H1 (cell line): ENCODE measurements around the gene DAPK1. TPM values are rescaled to one million over a fixed set of nuclear protein-coding genes. Genes with fewer than 3 reads are reported as not detected.

Experiments used
- CTCF ChIA-PET: fragments of 300-600 bp; sonication (Branson Sonifier 250); formaldehyde crosslinking; loops from one replicate; lab custom pipeline; 2021; ENCODE audit not compliant: partially characterized antibody; lab: Charles Lee
- POLR2A ChIA-PET: fragments of 300-600 bp; sonication (Branson Sonifier 250); formaldehyde crosslinking; loops from one replicate; lab custom pipeline; 2021; ENCODE audit warnings: inconsistent platforms; ENCODE audit not compliant: partially characterized antibody; lab: Charles Lee
- DNase-seq, 2 experiments: peaks; one replicate each; pipeline versions ENCODE4 v3.0.0 to v3.0.0-alpha.2; 2010 to 2022; ENCODE audit warnings: low spot score in 2 of 2, low read depth in 1 of 2, mixed read lengths in 1 of 2
- FAIRE-seq: peaks from 2 replicates; lab custom pipeline; 2011; peaks lifted over from hg19 to GRCh38; lab: Jason Lieb, UNC
- H2AFZ ChIP-seq: 2 replicates; pipeline ENCODE4 v1.8.1; 2012; ENCODE audit warnings: low read length, inconsistent platforms
- H2AK5ac ChIP-seq: 2 replicates; pipeline ENCODE4 v1.6.1; 2013; ENCODE audit warnings: low read depth, low read length
- H2BK120ac ChIP-seq: replicated peaks from 2 replicates; pipeline ENCODE3; 2013; ENCODE audit warnings: low read depth, low read length, inconsistent platforms
- H2BK12ac ChIP-seq: 2 replicates; pipeline ENCODE4 v1.6.1; 2013; ENCODE audit warnings: low read depth, low read length
- H2BK15ac ChIP-seq: 2 replicates; pipeline ENCODE4 v1.6.1; 2013; ENCODE audit warnings: low read length
- H2BK20ac ChIP-seq: 2 replicates; pipeline ENCODE4 v1.6.1; 2013; ENCODE audit warnings: low read length
- H2BK5ac ChIP-seq: 2 replicates; pipeline ENCODE4 v1.6.1; 2013; ENCODE audit warnings: low read depth, low read length
- H3K14ac ChIP-seq: 2 replicates; pipeline ENCODE4 v1.6.1; 2013; ENCODE audit warnings: inconsistent platforms; ENCODE audit not compliant: insufficient read length
- H3K18ac ChIP-seq: 2 replicates; pipeline ENCODE4 v1.6.1; 2013; ENCODE audit warnings: low read length; ENCODE audit errors: extremely low read depth
- H3K23ac ChIP-seq: 2 replicates; pipeline ENCODE4 v1.6.1; 2013; ENCODE audit warnings: inconsistent platforms; ENCODE audit not compliant: insufficient read length
- H3K23me2 ChIP-seq: 2 replicates; pipeline ENCODE4 v1.6.1; 2013; ENCODE audit warnings: low read depth, low read length
- H3K27ac ChIP-seq: 2 replicates; pipeline ENCODE4 v1.6.1; 2011; ENCODE audit warnings: low read depth, low read length, inconsistent platforms
- H3K27me3 ChIP-seq, 4 experiments: replicated peaks in 1 of 4; 1 replicate in 1 of 4; 2 replicates in 3 of 4; pipeline versions ENCODE4 v1.6.1 to v1.8.1; 2011 to 2013; ENCODE audit warnings: low read length in 3 of 4, mild to moderate bottlenecking in 3 of 4, inconsistent platforms in 2 of 4, mixed read lengths in 2 of 4, moderate library complexity in 1 of 4; ENCODE audit not compliant: control insufficient read depth in 3 of 4, insufficient read depth in 3 of 4; ENCODE audit errors: extremely low read depth in 1 of 4
- H3K36me3 ChIP-seq, 4 experiments: 2 replicates each; pipeline versions ENCODE4 v1.6.1 to v1.8.1; 2011 to 2013; ENCODE audit warnings: mild to moderate bottlenecking in 4 of 4, low read length in 3 of 4, moderate library complexity in 2 of 4, control low read depth in 1 of 4, inconsistent platforms in 1 of 4; ENCODE audit not compliant: insufficient read depth in 4 of 4, control insufficient read depth in 2 of 4
- H3K4ac ChIP-seq: replicated peaks from 2 replicates; pipeline ENCODE3; 2013; ENCODE audit warnings: low read length, low read depth, mixed read lengths, inconsistent platforms; ENCODE audit not compliant: insufficient read length
- H3K4me1 ChIP-seq, 4 experiments: replicated peaks in 1 of 4; 1 replicate in 1 of 4; 2 replicates in 3 of 4; pipeline versions ENCODE4 v1.6.1 to v1.8.1; 2011 to 2013; ENCODE audit warnings: low read length in 3 of 4, inconsistent platforms in 2 of 4, mixed read lengths in 1 of 4; ENCODE audit not compliant: insufficient read depth in 4 of 4, control insufficient read depth in 3 of 4
- H3K4me2 ChIP-seq, 2 experiments: 2 replicates each; pipeline versions ENCODE4 v1.6.1 to v1.8.1; 2011 to 2013; ENCODE audit warnings: low read depth in 2 of 2, low read length in 2 of 2, control low read depth in 1 of 2, inconsistent platforms in 1 of 2, mild to moderate bottlenecking in 1 of 2; ENCODE audit not compliant: insufficient read depth in 1 of 2
- H3K4me3 ChIP-seq, 4 experiments: fragments of 200-600, 300-600 bp in 1 of 4; sonication (generic), shearing (Covaris generic), sonication (Bioruptor Twin) in 1 of 4; 2 replicates each; pipeline versions ENCODE4 v1.5.1 to v1.8.1; 2011 to 2016; ENCODE audit warnings: low read length in 4 of 4, low read depth in 3 of 4, control low read depth in 2 of 4, inconsistent platforms in 2 of 4, mild to moderate bottlenecking in 2 of 4, mixed read lengths in 1 of 4, moderate library complexity in 1 of 4; ENCODE audit not compliant: insufficient read depth in 2 of 4; ENCODE audit errors: extremely low read depth in 1 of 4
- H3K56ac ChIP-seq: replicated peaks from 2 replicates; pipeline ENCODE3; 2013; ENCODE audit warnings: low read depth, mild to moderate bottlenecking, mixed read lengths, low read length, inconsistent platforms; ENCODE audit not compliant: insufficient read length
- H3K79me1 ChIP-seq: 2 replicates; pipeline ENCODE4 v1.6.1; 2013; ENCODE audit warnings: low read depth, low read length, control low read depth
- H3K79me2 ChIP-seq, 2 experiments: 2 replicates each; pipeline versions ENCODE4 v1.6.1 to v1.8.1; 2012 to 2013; ENCODE audit warnings: low read length in 2 of 2, mild to moderate bottlenecking in 2 of 2, inconsistent platforms in 1 of 2; ENCODE audit not compliant: insufficient read depth in 2 of 2, control insufficient read depth in 1 of 2
- H3K9ac ChIP-seq, 4 experiments: replicated peaks in 1 of 4; 1 replicate in 1 of 4; 2 replicates in 3 of 4; pipeline versions ENCODE4 v1.6.1 to v1.8.1; 2011 to 2013; ENCODE audit warnings: low read depth in 3 of 4, low read length in 3 of 4, control low read depth in 2 of 4, mild to moderate bottlenecking in 2 of 4, moderate library complexity in 2 of 4, inconsistent platforms in 1 of 4; ENCODE audit errors: extremely low read depth in 1 of 4
- H3K9me3 ChIP-seq, 2 experiments: 2 replicates each; pipeline versions ENCODE4 v1.6.1 to v1.8.1; 2012 to 2013; ENCODE audit warnings: mild to moderate bottlenecking in 2 of 2, moderate library complexity in 2 of 2, control low read depth in 1 of 2, inconsistent platforms in 1 of 2, low read depth in 1 of 2, low read length in 1 of 2, mixed read lengths in 1 of 2; ENCODE audit not compliant: insufficient read depth in 2 of 2
- H4K20me1 ChIP-seq, 2 experiments: replicated peaks in 1 of 2; 2 replicates each; pipeline versions ENCODE3 to v1.8.1; 2011 to 2013; ENCODE audit warnings: inconsistent platforms in 2 of 2, low read length in 2 of 2, mild to moderate bottlenecking in 1 of 2; ENCODE audit not compliant: insufficient read depth in 2 of 2, control insufficient read depth in 1 of 2
- H4K5ac ChIP-seq: 2 replicates; pipeline ENCODE4 v1.6.1; 2013; ENCODE audit warnings: low read length, low read depth, mixed read lengths, inconsistent platforms; ENCODE audit not compliant: insufficient read length
- H4K8ac ChIP-seq: 2 replicates; pipeline ENCODE4 v1.8.0; 2013; ENCODE audit warnings: mild to moderate bottlenecking, moderate library complexity, low read length, inconsistent platforms; ENCODE audit not compliant: insufficient read depth; ENCODE audit errors: extremely low read depth
- H4K91ac ChIP-seq: replicated peaks from 2 replicates; pipeline ENCODE3; 2013; ENCODE audit warnings: low read length, mixed read lengths, inconsistent platforms; ENCODE audit not compliant: insufficient read length
- FOSL1 ChIP-seq: IDR thresholded peaks from 2 replicates; pipeline ENCODE4 v1.6.1; 2011; ENCODE audit warnings: mild to moderate bottlenecking, low read depth, low read length, moderate library complexity; ENCODE audit not compliant: insufficient read depth
- POLR2AphosphoS5 ChIP-seq: IDR thresholded peaks from 2 replicates; pipeline ENCODE4 v1.6.1; 2011; ENCODE audit warnings: low read depth, low read length
- WGBS, 2 experiments: shearing (Covaris generic) in 1 of 2; methylation state at CpG; one replicate each; pipeline versions ENCODE4 v1.1.6 to v1.1.7; 2013 to 2015; ENCODE audit warnings: low lambda C conversion rate in 2 of 2, mixed read lengths in 2 of 2, inconsistent platforms in 1 of 2, low coverage in 1 of 2, missing lambda C conversion rate in 1 of 2; ENCODE audit not compliant: insufficient replicate concordance in 2 of 2, insufficient coverage in 1 of 2, insufficient read length in 1 of 2; ENCODE audit errors: extremely low coverage in 1 of 2, missing lambda C conversion rate in 1 of 2; 5-methylcytosine and 5-hydroxymethylcytosine counted together
- polyA plus RNA-seq, 7 experiments: library from polyadenylated mRNA; depleted of rRNA in 3 of 7; stranded (reverse) in 5 of 7; unstranded in 2 of 7; fragments of >200 nt in 5 of 7; fragments of 200-250 nt in 2 of 7; gene quantifications; 1 replicate in 5 of 7; 2 replicates in 1 of 7; 4 replicates in 1 of 7; pipeline versions ENCODE4 v1.2.1 to v1.2.3, GENCODE V29; 2011 to 2013; ENCODE audit warnings: missing spikeins in 2 of 7, mixed read lengths in 2 of 7
- total RNA-seq: library from RNA; stranded (reverse); fragmentation: NEBNext Ultra II Directional; extraction: Animal tissue kit (Norgen Biotek cat#: 25700); gene quantifications from 2 replicates; pipeline ENCODE4 v1.2.1, GENCODE V29; 2021

DAPK1 gene
- total and polyA plus RNA-seq, 2 of the 8 experiments (the other 6 are each of a cell fraction or from before 2014, with no cell fraction given): 62.4 to 131 TPM

GRCh38 chr9:87675906-87676515 is 178.3 kb downstream of the DAPK1 start:
- H2AK5ac ChIP-seq: no peak overlapping the region

More at GRCh38 chr9:87675906-87676515, 178.3 kb downstream of the DAPK1 start:
- 89% methylated on average over 14 of the region's 14 CpGs; no CpG with 5 or more reads in 1 of the 2 experiments for WGBS, 2 experiments
- no peak overlapping the region for H2AFZ ChIP-seq
- H4K20me1 ChIP-seq: peaks cover 0 to 4% of the 10 kb centered on the region in 2 experiments
- H4K5ac ChIP-seq: no peak overlapping the region
- H3K23me2 ChIP-seq: no peaks in the 10 kb centered on the region
- DNase-seq (no peak), FAIRE-seq (no peak)
- no peak overlapping the region; a peak in 1 of 7 replicates for H3K9ac ChIP-seq
- no peaks in the 10 kb centered on the region for H3K9me3 ChIP-seq
- H3K27ac ChIP-seq: no peak overlapping the region
- no peaks in the 10 kb centered on the region for H3K27me3 ChIP-seq
- TF ChIP-seq FOSL1 (no peak), POLR2AphosphoS5 (peak; percentile 20; the same call in 1 of the 2 replicates)
- no peaks in the 10 kb centered on the region for H3K4me1 ChIP-seq
- H2BK5ac ChIP-seq: no peak overlapping the region
- H4K91ac ChIP-seq: no peak overlapping the region
- H3K79me2 ChIP-seq: no peaks in the 10 kb centered on the region
- no peak overlapping the region for H3K4me2 ChIP-seq
- no peak overlapping the region for H3K4ac ChIP-seq
- CTCF ChIA-PET: interaction anchor here (0.7 to 4.0 kb wide), 4 partner anchors 9 to 288 kb away, joined by 3 to 31 read pairs (median 6); no protein-coding TSS in a partner anchor
- no peak overlapping the region for H2BK120ac ChIP-seq
- H3K4me3 ChIP-seq: no peak overlapping the region
- POLR2A ChIA-PET: no interaction called here
- no peak overlapping the region for H3K23ac ChIP-seq
- no peak overlapping the region for H2BK20ac ChIP-seq
- H4K8ac ChIP-seq: no peak overlapping the region
- H3K79me1 ChIP-seq: peaks cover 2% of the 10 kb centered on the region; the same call in 1 of the 2 replicates
- no peak overlapping the region for H3K56ac ChIP-seq
- no peak overlapping the region for H2BK12ac ChIP-seq
- no peak overlapping the region for H2BK15ac ChIP-seq
- H3K18ac ChIP-seq: no peak overlapping the region
- no peak overlapping the region for H3K14ac ChIP-seq
- H3K36me3 ChIP-seq: peaks cover 0 to 9% (median 6%) of the 10 kb centered on the region in 4 experiments; a peak in 6 of 8 replicates
